ENCODE measurements around the gene KCNJ8. TPM values are rescaled to one million over a fixed set of nuclear protein-coding genes. Genes with fewer than 3 reads are reported as not detected.
"Not testable (repeated sequence)": the region's sequence is repeated elsewhere in the genome, so short reads cannot be mapped to it uniquely, and the experiment has no call there.

KCNJ8 gene
- total RNA-seq, 6 experiments from 2014 or later = 0.69 to 8.9 (median 8.0) TPM

DNA sequence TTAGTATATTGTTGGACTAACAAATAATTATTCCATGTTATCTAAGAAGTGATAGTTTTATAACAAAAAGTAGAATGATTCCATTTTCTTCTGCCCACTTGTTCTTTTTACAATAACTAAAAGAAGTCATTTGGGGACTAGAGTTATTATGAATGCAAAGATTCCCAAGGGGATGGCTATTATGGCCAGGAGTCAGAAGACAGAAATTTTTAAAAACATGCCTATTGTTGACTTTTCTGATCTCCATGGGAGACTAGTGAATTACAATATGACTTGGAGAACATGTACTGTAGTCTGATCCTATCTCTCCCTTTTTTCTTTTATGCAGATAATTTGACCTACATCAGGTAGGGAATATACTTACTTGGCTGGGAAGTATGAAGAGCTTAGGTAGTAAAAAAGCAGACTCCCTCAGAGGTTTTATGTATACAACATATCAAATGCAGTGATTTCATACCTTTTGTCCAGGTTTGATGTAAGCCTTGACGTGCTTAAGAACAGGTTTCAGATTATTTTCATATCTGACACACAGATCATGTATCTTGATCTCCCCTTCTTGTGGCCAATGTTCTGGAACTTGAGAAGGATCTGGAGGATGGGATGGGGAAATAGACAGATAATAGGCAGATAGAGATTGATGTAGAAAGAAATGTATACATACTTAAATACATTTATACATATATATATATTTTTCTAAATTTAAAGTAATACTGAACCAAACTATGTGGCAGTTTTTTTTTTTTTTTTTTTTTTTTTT lies 41.0 kb upstream of the KCNJ8 start:
- H3K36me3 Mint-ChIP-seq (ENCODE audit: low read depth) = no peaks in the 10 kb centered on the region
- no peak for TF ChIP-seq CTCF (IDR thresholded peaks at IDR 0.05)
- peaks cover 24% of the 10 kb centered on the region for H3K4me1 Mint-ChIP-seq (ENCODE audit: low read depth)
- H3K4me3 Mint-ChIP-seq = no peak overlapping the region
- H3K9me3 Mint-ChIP-seq = peaks cover 7% of the 10 kb centered on the region; the same call in 1 of the 2 replicates
- no peak overlapping the region for H3K27ac Mint-ChIP-seq
- no peak for DNase-seq
- H3K27me3 Mint-ChIP-seq (ENCODE audit: insufficient read depth) = no peaks in the 10 kb centered on the region

DNA sequence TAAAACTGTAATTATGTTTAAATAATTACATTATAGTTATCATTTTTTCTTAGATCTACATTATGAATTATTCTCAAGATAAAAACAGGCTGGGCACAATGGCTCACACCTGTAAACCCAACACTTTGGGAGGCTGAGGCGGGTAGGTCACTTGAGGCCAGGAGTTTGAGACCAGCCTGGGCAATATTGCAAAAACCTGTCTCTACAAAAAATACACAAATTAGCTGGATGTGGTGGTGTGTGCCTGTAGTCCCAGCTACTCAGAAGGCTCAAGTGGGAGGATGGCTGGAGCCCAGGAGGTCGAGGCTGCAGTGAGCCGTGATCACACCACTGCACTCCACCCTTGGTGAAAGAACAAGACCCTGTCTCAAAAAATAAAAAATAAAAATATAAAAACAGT lies 40.3 kb upstream of the KCNJ8 start:
- H3K27me3 Mint-ChIP-seq (ENCODE audit: insufficient read depth) = no peaks in the 10 kb centered on the region
- TF ChIP-seq CTCF (IDR thresholded peaks at IDR 0.05) = no peak
- peaks cover 17% of the 10 kb centered on the region for H3K4me1 Mint-ChIP-seq (ENCODE audit: low read depth)
- H3K27ac Mint-ChIP-seq = no peak overlapping the region
- H3K9me3 Mint-ChIP-seq = peaks cover 7% of the 10 kb centered on the region; the same call in 1 of the 2 replicates
- no peak for DNase-seq
- H3K36me3 Mint-ChIP-seq (ENCODE audit: low read depth) = peaks cover 4% of the 10 kb centered on the region; the same call in 1 of the 2 replicates
- H3K4me3 Mint-ChIP-seq = no peak overlapping the region

GRCh38 chr12:21814327-21814726 lies 39.8 kb upstream of the KCNJ8 start:
- Mint-ChIP-seq H3K9me3 (peaks cover 7% of the 10 kb centered on the region; the same call in 1 of the 2 replicates), H3K4me1 (ENCODE audit: low read depth) (peaks cover 12% of the 10 kb centered on the region), H3K27ac (no peak overlapping the region), H3K27me3 (ENCODE audit: insufficient read depth) (no peaks in the 10 kb centered on the region), H3K36me3 (ENCODE audit: low read depth) (peaks cover 4% of the 10 kb centered on the region; the same call in 1 of the 2 replicates), H3K4me3 (no peak overlapping the region)
- no peak for TF ChIP-seq CTCF (IDR thresholded peaks at IDR 0.05)
- DNase-seq = no peak

DNA sequence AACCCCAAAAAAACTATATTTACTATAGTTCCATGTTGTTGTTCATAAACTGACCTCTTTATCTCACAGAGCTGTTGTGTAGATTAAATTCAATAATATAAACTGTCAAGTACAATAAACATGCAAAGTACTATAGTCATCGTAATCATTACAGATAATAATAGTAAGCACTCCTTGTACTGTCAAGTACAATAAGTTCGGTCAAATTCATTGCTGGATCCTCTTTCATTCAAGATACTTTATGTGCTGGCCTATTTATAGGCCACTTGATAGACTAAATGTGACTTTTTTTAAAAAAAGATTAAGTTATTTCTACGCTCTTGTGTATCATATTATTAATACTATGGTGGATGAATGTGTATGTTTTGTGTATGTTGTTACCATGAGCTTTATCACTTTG lies 39.2 kb upstream of the KCNJ8 start:
- Mint-ChIP-seq H3K9me3 (peaks cover 7% of the 10 kb centered on the region; the same call in 1 of the 2 replicates), H3K27ac (no peak overlapping the region), H3K4me1 (ENCODE audit: low read depth) (peaks cover 7% of the 10 kb centered on the region), H3K36me3 (ENCODE audit: low read depth) (peaks cover 4% of the 10 kb centered on the region; the same call in 1 of the 2 replicates), H3K27me3 (ENCODE audit: insufficient read depth) (no peaks in the 10 kb centered on the region), H3K4me3 (no peak overlapping the region)
- no peak for TF ChIP-seq CTCF (IDR thresholded peaks at IDR 0.05)
- no peak for DNase-seq

GRCh38 chr12:21813125-21813524 lies 38.6 kb upstream of the KCNJ8 start:
- peaks cover 7% of the 10 kb centered on the region; the same call in 1 of the 2 replicates for H3K9me3 Mint-ChIP-seq
- H3K27me3 Mint-ChIP-seq (ENCODE audit: insufficient read depth) = no peaks in the 10 kb centered on the region
- no peak overlapping the region for H3K27ac Mint-ChIP-seq
- H3K4me3 Mint-ChIP-seq = no peak overlapping the region
- TF ChIP-seq CTCF (IDR thresholded peaks at IDR 0.05) = no peak
- H3K36me3 Mint-ChIP-seq (ENCODE audit: low read depth) = peaks cover 4% of the 10 kb centered on the region; the same call in 1 of the 2 replicates
- DNase-seq = no peak
- peaks cover under 1% of the 10 kb centered on the region; the same call in 1 of the 2 replicates for H3K4me1 Mint-ChIP-seq (ENCODE audit: low read depth)

GRCh38 chr12:21812340-21812739 lies 37.8 kb upstream of the KCNJ8 start:
- not testable (repeated sequence) for H3K27me3 Mint-ChIP-seq (ENCODE audit: insufficient read depth); H3K4me1 Mint-ChIP-seq (ENCODE audit: low read depth); H3K27ac Mint-ChIP-seq; H3K36me3 Mint-ChIP-seq (ENCODE audit: low read depth); H3K9me3 Mint-ChIP-seq; DNase-seq; H3K4me3 Mint-ChIP-seq
